Vagina (tissue), 2 donors: ENCODE data around the gene HTR1E.

Experiments used
- POLR2A ChIP-seq, 2 donors: fragments of 450-650 bp; IDR thresholded peaks; one replicate each; pipeline ENCODE4 v1.6.1; 2017; ENCODE audit warnings: antibody characterized with exemption in 2 of 2, mild to moderate bottlenecking in 2 of 2, moderate library complexity in 2 of 2
- POLR2AphosphoS5 ChIP-seq, 2 donors: sonication (generic); formaldehyde crosslinking; IDR thresholded peaks; one replicate each; pipeline ENCODE4 v1.9.0; 2017; ENCODE audit warnings: antibody characterized with exemption in 2 of 2, mild to moderate bottlenecking in 2 of 2, low read depth in 1 of 2; ENCODE audit not compliant: insufficient read depth in 1 of 2
- TF ChIP-seq, protein P1 (sequence below), 3 experiments: fragments of 450-650 bp in 2 of 3; fragments of 200-600 bp in 1 of 3; sonication (generic) in 1 of 3; IDR thresholded peaks; one replicate each; pipeline ENCODE4 v1.5.1; 2017 to 2019; ENCODE audit warnings: antibody characterized with exemption in 3 of 3, mild to moderate bottlenecking in 2 of 3, moderate library complexity in 2 of 3

GRCh38 chr6:87012743-87013142 is 75.4 kb downstream of the HTR1E start:
- TF ChIP-seq, protein P1, sequence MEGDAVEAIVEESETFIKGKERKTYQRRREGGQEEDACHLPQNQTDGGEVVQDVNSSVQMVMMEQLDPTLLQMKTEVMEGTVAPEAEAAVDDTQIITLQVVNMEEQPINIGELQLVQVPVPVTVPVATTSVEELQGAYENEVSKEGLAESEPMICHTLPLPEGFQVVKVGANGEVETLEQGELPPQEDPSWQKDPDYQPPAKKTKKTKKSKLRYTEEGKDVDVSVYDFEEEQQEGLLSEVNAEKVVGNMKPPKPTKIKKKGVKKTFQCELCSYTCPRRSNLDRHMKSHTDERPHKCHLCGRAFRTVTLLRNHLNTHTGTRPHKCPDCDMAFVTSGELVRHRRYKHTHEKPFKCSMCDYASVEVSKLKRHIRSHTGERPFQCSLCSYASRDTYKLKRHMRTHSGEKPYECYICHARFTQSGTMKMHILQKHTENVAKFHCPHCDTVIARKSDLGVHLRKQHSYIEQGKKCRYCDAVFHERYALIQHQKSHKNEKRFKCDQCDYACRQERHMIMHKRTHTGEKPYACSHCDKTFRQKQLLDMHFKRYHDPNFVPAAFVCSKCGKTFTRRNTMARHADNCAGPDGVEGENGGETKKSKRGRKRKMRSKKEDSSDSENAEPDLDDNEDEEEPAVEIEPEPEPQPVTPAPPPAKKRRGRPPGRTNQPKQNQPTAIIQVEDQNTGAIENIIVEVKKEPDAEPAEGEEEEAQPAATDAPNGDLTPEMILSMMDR (IDR thresholded peaks at IDR 0.05): no peak
- TF ChIP-seq POLR2A (IDR thresholded peaks at IDR 0.05) (no peak), POLR2AphosphoS5 (IDR thresholded peaks at IDR 0.05; ENCODE audit: insufficient read depth in 1 of 2, low read depth in 1 of 2) (no peak)
